HG03457 (cell line): Measurements from ENCODE around the gene FAM219A.
"Not testable (repeated sequence)": the region's sequence is repeated elsewhere in the genome, so short reads cannot be mapped to it uniquely, and the experiment has no call there.

Experiments used
- ATAC-seq: cut with Tn5 transposase; IDR thresholded peaks from one replicate; pipeline ENCODE4 v1.9.1; 2021; ENCODE audit warnings: moderate number of reproducible peaks; ENCODE audit not compliant: unreplicated experiment

Gene FAM219A

DNA sequence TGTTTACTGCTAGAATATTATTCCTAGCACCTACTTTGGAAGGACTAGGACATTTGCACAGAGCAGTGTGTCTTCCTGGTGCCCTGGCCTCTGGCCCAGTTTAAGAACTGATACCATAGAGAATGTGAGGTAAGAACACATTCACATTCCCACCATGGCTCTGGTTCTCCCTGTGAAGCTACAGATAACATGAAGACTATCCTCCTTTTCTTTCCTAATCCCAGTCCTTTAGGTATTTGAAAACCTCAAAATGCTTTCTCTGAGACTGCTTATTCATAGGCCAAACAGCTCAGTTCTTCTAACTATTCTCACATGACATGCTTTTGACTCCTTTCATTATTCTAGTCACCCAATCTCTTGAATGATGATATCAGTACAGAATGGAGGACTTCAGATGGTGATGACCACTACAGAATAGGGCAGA lies 11.9 kb downstream of the FAM219A start:
- ATAC-seq: no peak

DNA sequence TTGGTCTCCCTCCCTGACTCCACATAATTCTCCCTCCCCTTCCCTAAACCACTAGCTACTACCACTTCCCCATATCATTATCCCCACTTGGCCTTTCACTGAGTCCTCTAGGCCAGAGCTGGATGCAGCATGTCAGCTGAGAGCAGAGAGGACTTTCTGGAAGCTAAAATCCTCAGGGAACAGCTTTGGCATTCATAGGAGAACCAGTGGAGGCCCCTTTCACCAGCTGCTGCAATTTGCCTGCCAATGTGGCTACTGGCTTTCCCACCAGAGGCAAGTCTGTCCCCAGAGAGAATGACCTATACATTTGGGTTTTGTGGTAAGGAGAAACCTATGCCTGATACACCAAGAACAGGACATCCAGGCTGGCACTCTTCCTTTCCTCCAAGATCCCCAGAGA lies 14.4 kb downstream of the FAM219A start:
- ATAC-seq: no peak

DNA sequence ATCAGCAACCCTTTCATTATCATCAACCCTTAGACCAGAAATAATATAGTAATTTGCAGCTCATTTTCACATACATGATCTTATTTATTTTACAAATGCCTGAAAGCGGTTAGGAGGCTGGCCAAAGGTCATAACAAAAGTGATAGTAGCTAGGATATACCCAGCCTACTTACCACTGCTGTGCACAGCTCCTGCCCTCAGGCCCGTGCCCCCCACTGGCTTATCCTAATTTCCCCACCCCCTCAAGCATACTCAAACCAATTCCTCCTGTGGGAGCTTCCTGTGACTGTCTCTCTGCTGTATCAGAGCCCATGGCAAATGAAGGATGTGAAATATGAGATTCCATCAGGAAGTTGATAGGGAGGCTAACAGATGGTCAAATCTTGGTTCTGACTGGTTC lies 14.8 kb downstream of the FAM219A start:
- no peak for ATAC-seq

DNA sequence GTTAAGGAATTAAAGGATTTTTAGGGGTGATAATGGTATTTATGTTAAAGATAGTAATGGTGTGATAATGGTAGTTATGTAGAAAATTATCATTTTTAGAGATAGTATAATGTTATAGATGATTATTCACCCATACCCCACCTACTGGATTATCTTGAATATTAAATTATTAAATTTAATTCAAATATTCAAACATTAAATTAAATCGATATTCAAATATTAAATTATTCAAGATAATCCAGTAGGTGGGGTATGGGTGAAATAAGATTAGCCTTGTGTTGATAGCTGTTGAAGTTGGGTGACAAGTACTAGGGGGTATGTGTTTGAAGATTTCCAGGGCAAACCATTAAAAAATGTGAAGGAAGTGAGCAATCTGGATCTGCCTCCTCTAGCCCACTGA lies 15.6 kb downstream of the FAM219A start:
- ATAC-seq: no peak

DNA sequence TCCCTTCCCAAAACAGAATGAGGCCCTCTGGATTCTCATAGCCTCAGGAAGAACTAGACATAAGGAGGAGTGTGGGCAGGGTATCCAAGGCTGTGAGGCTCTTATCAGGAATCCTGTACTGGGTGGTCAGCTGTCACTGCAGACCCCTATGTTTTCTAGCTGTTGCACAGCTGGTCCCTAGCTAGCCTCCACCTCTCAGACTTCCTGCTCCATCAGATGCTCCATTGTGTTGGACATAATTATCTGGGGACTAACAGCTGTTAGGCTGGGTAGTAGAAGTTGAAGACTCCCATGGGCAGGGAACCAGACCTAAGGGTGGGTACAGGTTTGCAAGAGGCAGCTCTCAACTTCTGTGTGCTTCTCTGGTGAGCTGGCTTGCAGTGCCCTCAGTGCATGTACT lies 18.4 kb downstream of the FAM219A start:
- no peak for ATAC-seq

DNA sequence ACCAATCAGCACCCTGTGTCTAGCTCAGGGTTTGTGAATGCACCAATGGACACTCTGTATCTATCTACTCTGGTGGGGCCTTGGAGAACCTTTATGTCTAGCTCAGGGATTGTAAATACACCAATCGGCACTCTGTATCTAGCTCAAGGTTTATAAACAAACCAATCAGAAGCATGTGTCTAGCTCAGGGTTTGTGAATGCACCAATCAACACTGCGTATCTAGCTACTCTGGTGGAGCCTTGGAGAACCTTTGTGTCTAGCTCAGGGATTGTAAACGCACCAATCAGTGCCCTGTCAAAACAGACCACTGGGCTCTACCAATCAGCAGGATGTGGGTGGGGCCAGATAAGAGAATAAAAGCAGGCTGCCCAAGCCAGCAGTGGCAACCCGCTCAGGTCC lies 19.9 kb downstream of the FAM219A start:
- ATAC-seq: not testable (repeated sequence)

DNA sequence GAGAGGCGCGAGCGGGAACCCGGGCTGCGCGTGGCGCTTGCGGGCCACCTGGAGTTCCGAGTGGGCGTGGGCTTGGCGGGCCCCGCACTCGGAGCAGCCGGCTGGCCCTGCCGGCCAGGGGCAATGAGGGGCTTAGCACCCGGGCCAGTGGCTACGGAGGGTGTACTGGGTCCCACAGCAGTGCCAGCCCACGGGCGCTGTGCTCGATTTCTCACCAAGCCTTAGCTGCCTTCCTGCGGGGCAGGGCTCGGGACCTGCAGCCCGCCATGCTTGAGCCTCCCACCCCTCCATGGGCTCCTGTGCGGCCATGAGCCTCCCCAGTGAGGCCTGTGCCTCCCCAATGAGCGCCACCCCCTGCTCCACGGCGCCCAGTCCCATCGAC lies 20.5 kb downstream of the FAM219A start:
- not testable (repeated sequence) for ATAC-seq

DNA sequence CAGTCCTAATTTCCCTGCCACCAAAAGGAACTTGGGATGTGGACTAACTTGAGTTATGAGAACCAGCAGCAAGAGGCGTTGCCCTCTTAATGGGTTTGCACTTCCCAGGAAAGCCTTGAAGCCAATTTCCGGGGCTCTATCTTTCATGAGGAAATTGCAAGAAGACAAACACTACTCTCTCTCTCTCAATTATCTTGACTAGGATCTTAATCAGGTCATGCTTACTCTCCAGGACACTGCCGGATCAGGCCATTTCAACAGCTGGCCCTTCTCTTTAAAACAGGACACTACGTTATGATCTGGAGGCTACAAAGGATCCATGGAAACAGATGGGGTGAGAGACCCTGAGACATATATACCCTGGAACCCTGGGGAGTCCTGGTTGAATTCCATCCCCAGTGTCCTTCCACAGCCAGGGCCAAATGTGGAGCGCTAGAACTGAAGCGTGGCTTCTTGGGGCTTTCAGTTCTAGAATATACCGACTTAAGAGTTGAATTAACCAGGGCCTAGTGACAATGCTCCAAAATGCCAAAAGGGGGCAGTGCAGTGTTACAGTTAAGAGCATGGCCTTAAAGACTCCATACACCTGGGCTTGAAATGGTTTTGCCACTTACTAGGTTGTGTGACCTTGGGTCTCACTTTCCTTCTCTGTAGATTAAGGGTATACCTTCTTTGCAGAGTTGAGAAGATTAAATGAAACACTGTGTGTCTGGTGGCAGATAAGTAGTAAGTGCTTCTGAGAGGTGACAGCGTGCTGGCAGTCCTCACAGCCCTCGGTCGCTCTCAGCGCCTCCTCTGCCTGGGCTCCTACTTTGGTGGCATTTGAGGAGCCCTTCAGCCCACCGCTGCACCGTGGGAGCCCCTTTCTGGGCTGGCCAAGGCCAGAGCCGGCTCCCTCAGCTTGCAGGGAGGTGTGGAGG lies 21.1 kb downstream of the FAM219A start:
- ATAC-seq: no peak

DNA sequence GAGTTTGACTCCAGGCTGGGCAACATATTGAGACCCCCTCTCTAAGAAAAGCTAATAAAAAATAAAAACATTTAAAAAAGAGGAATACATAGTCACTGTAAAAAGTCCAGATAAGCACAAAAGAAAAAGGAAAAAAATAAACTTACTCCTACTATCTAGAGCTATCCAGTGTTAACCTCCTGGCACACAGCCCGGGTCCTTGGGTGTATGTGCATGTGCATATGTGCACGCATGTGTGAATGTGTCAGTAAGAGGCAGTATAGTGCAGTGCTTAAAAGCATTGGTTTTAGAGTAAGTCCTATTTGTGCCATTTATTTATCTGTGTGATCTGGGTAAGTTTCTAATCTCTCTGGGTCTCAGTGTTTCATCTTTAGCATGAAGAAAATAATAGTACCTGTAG lies 26.7 kb downstream of the FAM219A start:
- no peak for ATAC-seq

DNA sequence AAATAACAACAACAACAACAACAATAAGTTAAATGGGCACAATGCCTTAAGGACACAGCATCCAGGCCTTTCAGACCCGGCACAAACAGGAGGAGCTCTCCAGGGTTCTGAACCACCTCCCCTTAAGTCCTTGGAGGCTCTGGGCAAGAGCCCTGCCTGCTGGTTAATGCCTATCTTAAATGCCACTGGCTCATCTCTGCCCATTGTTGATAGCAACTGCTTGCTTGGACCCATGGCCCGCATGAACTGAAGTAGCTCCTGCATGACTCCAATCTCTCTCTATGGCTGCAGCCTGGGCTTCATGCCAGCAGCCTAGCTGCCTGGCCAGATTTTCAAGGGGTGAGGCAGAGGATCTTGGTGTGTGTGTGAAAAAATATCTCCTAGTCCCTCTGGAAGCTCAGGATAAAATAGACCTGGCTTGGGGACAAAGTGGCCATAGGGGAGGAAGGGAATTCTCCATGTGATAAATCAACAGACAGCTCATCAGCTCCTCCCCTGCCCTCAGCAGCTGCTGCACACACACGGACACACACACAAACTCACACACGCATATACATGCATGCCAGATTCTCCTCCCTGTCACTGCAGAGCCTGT lies 27.4 kb downstream of the FAM219A start:
- ATAC-seq: no peak

DNA sequence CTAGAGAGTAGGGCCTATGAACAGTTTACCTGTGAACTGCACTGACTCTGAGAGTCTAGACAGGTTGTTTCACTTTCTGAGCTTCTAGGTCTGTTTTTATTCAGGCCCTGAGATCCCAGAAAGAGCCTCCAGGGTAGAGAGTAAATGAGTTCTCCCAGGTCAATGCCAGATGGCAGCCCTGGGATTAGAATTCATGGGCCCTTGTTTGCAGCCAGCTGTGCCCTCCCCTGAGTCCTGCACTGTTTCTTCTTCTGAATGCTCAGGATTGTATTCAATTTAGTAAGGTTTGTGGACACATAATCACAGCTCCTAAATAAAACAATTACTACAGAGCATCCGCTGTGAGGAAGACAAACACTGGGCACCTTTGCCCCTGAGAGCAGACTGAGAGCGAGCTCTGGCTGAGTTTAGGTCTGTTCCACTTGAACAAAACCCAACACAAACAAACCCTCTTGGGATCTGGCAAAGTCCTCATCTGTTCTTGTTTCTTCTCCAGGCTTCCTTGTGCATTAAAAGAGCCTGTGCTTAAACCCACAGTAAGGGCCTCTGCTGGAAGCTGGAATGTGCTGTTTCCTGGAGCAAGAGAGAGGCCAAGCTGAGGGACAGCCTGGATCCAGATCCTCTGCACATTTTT lies 29.9 kb downstream of the FAM219A start:
- no peak for ATAC-seq

DNA sequence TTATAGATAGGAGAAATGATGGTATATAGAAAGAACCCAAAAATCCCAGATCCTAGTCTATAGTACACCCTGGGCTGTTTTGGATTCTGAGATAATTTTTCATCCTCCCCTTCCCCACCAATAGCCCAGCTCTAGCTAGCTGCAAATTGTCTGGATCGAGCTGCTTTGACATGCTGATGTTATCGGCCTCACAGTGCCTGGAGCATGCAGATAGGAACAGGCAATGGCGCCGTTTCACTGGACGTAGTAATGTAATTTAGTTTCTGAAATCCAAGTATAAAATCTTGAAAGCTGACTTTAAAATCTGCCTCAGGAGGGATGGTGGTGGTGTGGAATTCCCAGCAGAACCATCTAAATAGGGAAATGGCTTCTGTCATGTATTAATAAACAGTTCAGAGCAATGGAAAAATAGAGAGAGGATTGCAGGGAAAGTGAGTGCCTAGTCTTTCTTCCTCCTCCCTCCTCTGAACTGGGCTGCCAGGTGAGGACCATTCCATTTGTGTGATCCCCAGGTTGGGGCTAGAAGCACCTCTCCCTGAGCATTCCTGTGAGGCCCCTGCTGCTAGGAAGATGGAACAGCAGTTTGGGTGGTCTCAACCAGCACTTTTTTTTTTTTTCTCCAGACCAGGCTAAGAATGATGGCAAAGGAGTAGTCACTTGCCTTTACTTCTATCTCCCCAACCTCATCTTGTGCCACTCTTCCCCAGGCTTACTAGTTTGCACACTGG lies 31.9 kb downstream of the FAM219A start:
- ATAC-seq: no peak

DNA sequence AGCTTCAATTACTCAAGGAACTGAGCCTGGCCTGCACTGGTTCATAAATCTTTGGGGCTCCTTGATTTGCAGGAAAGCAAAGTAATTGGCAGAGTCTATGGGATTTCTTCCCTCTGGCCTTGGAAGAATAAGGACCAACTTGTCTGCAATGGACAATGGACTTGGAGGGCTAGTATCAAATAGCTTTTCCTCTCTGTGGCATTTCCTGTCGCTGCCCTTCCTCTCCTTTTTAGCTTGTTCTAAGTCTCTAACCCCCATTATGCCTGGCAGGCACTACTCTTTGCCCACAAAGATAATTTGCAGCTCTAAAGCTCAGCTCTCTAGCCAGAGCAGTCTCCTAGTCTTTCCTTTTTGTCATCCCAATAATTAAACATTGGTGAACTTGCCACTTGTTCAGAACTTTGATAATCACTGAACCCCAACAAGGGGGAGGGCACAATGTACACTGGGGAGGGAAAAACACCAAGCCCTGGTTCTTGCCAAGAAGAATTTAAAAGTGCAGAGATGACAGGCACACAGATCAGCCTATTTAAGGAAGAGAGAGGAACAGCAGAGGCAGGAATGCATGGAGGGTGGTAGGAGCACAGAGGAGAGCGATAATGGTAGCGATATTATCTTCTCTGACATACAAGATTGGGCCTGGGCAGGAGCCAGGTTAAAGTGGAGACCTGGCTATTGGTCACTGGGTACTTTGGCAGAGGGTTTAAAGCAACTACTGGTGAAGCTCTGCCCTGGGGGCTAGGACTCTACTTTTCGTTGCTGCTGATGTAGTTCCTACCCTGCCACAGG lies 38.5 kb downstream of the FAM219A start:
- ATAC-seq: no peak

DNA sequence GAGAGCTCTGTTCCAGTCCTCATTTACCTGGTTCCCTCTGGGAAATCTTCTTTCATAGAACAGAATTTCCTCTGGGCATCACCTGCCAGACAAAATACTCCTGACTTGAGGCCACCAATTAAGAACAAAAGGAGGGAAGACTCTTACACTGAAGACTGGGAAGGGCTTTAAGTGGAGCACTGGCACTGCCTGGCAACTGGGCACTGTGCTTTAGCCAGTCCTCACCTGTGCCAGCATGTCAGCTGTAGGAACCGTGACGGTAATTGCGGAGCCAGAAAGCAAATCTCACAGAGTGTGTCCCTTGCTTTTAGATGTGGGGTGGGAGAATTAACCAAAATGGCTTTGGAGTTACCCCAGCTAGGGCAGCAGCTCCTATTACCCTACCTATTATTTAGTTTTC lies 40.6 kb downstream of the FAM219A start:
- ATAC-seq: no peak

DNA sequence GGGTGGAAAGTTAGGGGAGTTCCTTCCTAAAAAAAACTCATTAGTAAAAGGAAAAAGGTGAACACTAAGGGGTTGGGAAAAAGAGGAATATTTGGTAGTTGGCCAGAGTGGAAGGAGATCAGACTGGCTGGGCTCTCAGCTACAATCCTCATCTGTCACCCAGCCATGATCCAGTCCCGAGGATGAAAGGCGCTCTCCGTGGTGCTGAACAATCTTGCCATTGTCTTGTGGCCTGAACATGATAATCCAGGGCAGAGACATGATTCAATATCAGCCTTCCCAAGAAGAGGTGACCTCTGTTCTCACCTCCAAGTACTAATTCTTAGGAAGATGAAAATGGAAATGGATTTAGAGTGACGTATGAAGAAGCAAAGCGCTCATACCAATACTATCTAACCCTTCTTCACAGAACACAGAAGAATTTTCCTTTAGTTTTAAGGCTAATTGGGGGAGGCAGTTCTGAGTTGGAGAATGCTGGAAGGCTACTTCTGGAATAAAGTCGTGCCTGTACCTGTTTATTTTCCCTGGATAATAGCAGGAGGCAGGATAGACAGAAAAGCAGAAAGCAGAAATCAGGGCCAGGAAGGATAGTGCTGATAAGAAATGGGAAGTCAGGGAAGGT lies 45.0 kb downstream of the FAM219A start:
- ATAC-seq: no peak

DNA sequence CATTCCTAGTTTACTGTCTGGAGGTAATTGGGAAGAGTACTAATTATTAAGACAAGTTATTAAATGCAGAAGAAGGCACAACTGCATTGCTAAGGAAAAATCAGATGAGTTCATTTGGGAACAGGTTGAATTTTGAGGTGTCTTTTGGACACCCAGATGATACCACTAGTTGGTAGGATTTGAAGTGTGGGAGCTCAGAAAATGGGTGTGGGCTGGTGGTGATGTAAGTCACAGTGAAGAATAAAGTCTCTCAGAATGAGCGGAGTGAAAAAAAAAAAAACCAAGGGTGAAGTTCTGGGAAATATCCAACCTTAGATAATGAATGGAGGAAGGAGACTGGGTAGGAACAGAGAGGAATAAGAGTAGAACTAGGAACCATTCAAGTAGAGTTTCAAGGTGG lies 46.0 kb downstream of the FAM219A start:
- no peak for ATAC-seq

DNA sequence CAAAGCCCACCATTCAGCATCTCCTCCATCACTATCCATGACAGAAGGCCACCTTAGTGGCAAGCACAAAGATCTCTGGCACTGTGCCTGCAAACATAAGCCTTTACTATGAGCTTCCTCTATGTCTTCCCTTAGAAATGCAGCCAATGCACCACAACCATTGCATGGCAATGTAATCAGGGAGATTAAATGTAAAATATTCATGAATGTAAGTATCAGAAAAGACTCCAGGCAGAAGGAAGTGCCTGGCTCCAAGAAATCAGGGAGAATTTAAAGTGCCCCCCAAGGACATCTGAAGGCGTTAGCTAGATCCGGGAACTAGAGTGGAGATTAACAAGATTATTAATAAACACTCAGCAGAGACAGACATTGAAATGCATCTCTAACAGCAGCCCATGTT lies 49.2 kb downstream of the FAM219A start:
- ATAC-seq: no peak

DNA sequence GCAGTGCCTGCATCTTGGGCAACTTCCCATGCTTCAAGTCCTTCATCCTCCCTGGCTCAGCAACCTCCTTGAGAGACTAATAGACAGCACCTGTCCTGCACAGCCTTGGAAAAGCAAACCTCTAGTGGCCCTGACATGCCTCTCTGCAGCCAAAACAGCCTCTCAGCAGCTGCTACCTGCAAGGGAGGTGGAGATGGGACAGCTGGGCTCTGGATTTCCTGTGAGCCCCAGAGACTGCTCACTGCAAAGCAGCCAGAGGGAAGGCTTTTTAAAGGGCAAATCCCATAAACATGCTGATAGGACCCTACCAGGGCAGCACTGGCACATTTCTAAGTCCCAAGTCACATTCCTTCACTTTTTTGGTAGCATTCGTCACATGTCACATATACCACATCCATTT lies 50.2 kb downstream of the FAM219A start:
- ATAC-seq: no peak

DNA sequence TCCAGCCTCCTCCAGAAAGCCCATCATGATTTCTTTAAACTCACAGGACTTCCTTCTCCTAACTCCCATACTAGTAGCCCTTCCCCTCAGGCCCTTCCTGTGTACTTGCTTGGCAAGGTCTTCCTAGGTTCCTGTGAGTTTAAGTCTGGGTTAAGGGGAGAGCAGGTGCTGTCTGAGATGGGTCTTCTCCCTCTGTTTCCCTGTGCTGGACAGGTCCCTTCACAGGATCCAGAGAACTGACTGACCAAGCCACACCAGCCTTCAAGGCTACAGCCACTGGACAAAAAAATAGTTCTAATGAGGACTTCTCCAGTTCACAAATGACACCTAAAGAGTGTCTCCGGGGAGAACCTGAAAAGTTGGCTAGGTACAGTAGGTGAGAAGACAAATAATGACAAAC lies 52.2 kb downstream of the FAM219A start:
- ATAC-seq: no peak

DNA sequence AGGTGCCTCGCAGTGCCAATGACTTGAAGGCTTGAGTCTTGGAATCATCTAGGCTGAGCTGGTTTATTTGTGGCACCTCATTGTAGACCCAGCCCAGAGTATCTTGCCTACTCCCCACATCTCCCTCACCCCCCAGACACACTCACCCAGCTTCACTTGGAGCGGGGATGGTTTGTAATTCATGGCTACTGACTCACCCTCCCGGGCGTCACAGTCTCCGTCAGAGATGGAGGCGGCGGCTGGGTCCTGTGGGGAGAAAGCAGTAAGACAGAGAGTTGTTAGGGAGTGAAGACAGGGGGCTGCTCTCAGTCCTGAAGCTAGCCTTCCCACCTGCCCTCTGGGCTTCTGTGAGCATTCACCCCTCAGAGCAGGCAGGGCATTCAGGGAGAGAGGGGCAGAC lies 52.7 kb downstream of the FAM219A start:
- no peak for ATAC-seq
